A673 (cell line): Measurements from ENCODE around the gene MAN1C1. TPM values are rescaled to one million over a fixed set of nuclear protein-coding genes. Genes with fewer than 3 reads are reported as not detected.

ENCODE experiments used
- BruUV-seq: library from RNA; stranded (reverse); fragments of 400-500 nt; replicated peaks from 2 replicates; lab custom pipeline; 2021; lab: Mats Ljungman, UMichigan
- CTCF ChIA-PET: fragments of 300-600 bp; sonication (Branson Sonifier 250); formaldehyde crosslinking; loops from one replicate; lab custom pipeline; 2022; ENCODE audit warnings: antibody characterized with exemption; lab: Charles Lee
- POLR2A ChIA-PET: fragments of 300-600 bp; sonication (Branson Sonifier 250); formaldehyde crosslinking; loops from one replicate; lab custom pipeline; 2022; ENCODE audit warnings: antibody characterized with exemption; ENCODE audit not compliant: low non-redundant PET; lab: Charles Lee
- DNase-seq: peaks from one replicate; pipeline ENCODE4 v3.0.0-alpha.2; 2015; ENCODE audit warnings: low spot score
- H3K27ac ChIP-seq: fragments of 200-600 bp; sonication (generic); 2 replicates; pipeline ENCODE4 v1.5.1; 2016; ENCODE audit warnings: mixed run types, low read depth, mild to moderate bottlenecking, mixed read lengths, antibody characterized with exemption, low read length; ENCODE audit not compliant: poor library complexity, severe bottlenecking
- H3K27me3 ChIP-seq: fragments of 200-600 bp; sonication (generic); replicated peaks from 2 replicates; pipeline ENCODE4 v1.6.1; 2017; ENCODE audit warnings: mixed run types, low read depth, mild to moderate bottlenecking, mixed read lengths, antibody characterized with exemption, low read length; ENCODE audit not compliant: insufficient read depth, poor library complexity
- H3K36me3 ChIP-seq: fragments of 200-600 bp; sonication (generic); 2 replicates; pipeline ENCODE4 v1.6.1; 2016; ENCODE audit warnings: mixed run types, mild to moderate bottlenecking, mixed read lengths, antibody characterized with exemption, low read length; ENCODE audit not compliant: insufficient read depth, poor library complexity, severe bottlenecking
- H3K4me1 ChIP-seq: fragments of 200-600 bp; sonication (generic); 2 replicates; pipeline ENCODE4 v1.6.1; 2017; ENCODE audit warnings: mixed run types, mild to moderate bottlenecking, mixed read lengths, antibody characterized with exemption, low read length; ENCODE audit not compliant: insufficient read depth, poor library complexity, severe bottlenecking
- H3K4me3 ChIP-seq: fragments of 200-600 bp; sonication (generic); 2 replicates; pipeline ENCODE4 v1.5.1; 2016; ENCODE audit warnings: low read depth, mixed run types, mild to moderate bottlenecking, mixed read lengths, low read length; ENCODE audit not compliant: poor library complexity, severe bottlenecking
- H3K9me3 ChIP-seq: fragments of 200-600 bp; sonication (generic); 2 replicates; pipeline ENCODE4 v1.6.1; 2016; ENCODE audit warnings: mixed run types, low read depth, mild to moderate bottlenecking, mixed read lengths, antibody characterized with exemption, low read length; ENCODE audit not compliant: poor library complexity, severe bottlenecking
- EZH2 ChIP-seq: fragments of 200-600 bp; sonication (generic); IDR thresholded peaks from 2 replicates; pipeline ENCODE4 v1.6.1; 2017; ENCODE audit warnings: borderline replicate concordance, low read depth, mild to moderate bottlenecking, mixed read lengths, antibody characterized with exemption, low read length; ENCODE audit not compliant: poor library complexity, severe bottlenecking
- intact Hi-C: fragments of 100-400 bp; cut with micrococcal nuclease; formaldehyde crosslinking; loops from one replicate; pipeline ENCODE4 v1.10.0; 2022; ENCODE audit not compliant: unreplicated experiment
- total RNA-seq: library from RNA; stranded (reverse); gene quantifications from 2 replicates; pipeline ENCODE4 v1.2.3, GENCODE V29; 2021
- TF ChIP-seq, protein P1 (sequence below): fragments of 300-800, 200-600 bp; sonication (generic); conservative IDR thresholded peaks from 2 replicates; pipeline ENCODE4 v1.5.1; 2017; ENCODE audit warnings: low read depth, mild to moderate bottlenecking, antibody characterized with exemption, low read length, moderate library complexity, mixed read lengths

MAN1C1 gene
- total RNA-seq, 1 experiment from 2014 or later = 0.21 TPM

DNA sequence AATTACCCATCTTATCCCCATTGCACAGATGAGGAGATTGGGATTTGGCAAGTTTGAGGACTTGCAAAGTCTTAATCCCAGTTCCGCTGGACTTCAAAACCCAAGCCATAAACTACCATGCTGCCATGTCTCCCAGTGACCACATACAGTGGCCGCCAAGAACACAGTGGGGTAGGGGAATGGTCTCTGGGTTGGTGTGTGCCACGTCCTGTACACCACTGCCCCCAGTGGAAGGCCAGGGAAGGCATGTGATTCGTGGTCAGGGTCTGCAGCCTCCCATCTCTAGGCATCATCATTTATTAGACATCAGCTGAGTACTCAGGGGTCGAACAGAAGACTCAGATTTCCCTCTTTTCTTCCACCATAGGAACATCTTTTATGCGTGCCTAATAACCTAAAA is 76.0 kb downstream of the MAN1C1 start:
- ChIA-PET CTCF (no interaction called here), POLR2A (no interaction called here)
- intact Hi-C loops = no loop called here

DNA sequence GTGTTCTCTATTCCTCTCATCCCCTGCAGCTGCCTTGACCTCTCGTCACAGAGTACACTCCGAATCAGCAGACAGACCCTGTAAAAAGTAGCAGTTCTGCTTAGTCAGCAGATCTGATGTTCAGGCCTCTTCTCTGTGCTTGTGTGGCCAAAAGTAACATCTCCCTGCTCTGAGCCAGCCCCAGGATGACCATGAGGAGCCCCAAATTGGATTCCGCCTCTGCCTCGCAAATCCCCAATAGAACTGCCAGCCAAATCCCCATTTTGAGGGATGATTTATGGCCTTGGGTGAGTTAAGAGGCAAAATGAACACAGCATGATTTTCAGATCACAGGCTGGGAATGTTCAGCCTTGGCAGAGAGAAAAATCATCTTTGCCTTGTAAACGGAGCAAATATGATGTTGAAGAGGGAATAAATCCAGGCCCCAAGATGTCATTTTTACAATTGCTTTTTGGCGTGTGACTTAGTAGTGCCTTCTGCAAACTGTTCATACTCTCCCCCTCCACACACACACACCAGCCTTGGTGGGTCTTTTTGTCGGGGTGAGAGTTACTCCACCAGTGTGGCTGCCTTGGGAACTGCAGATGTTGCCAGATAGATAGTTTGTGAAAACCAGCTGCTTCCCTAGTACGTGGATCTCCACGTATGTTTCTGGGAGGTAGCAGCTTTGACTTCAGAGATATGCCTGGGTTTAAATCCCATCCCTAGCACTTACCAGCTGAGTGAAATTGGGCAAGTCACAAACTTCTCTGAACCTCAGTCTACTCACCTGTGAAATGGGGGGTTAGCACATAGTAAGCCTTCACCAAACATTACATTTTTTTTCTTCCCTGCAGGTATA is 77.8 kb downstream of the MAN1C1 start:
- TF ChIP-seq, protein P1, sequence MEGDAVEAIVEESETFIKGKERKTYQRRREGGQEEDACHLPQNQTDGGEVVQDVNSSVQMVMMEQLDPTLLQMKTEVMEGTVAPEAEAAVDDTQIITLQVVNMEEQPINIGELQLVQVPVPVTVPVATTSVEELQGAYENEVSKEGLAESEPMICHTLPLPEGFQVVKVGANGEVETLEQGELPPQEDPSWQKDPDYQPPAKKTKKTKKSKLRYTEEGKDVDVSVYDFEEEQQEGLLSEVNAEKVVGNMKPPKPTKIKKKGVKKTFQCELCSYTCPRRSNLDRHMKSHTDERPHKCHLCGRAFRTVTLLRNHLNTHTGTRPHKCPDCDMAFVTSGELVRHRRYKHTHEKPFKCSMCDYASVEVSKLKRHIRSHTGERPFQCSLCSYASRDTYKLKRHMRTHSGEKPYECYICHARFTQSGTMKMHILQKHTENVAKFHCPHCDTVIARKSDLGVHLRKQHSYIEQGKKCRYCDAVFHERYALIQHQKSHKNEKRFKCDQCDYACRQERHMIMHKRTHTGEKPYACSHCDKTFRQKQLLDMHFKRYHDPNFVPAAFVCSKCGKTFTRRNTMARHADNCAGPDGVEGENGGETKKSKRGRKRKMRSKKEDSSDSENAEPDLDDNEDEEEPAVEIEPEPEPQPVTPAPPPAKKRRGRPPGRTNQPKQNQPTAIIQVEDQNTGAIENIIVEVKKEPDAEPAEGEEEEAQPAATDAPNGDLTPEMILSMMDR = 0 out of 2 replicates have a peak, but pooled peaks have one; percentile 13
- no peak for TF ChIP-seq EZH2
- Histone ChIP-seq H3K9me3 (no peaks in the 10 kb centered on the region), H3K4me1 (peaks cover 8% of the 10 kb centered on the region), H3K27ac (no peak overlapping the region), H3K4me3 (no peak overlapping the region), H3K27me3 (no peaks in the 10 kb centered on the region), H3K36me3 (no peaks in the 10 kb centered on the region)
- intact Hi-C loops = no loop called here
- BruUV-seq = no TSS peak
- DNase-seq = peak; percentile 55
- POLR2A ChIA-PET = no interaction called here
- CTCF ChIA-PET = interaction anchor here (0.5 kb wide), 1 partner anchor 169 kb away, joined by 3 read pairs; no protein-coding TSS in a partner anchor

More for the DNA sequence above, 76.0 kb downstream of the MAN1C1 start:
- peaks cover 24% of the 10 kb centered on the region for H3K4me1 ChIP-seq
- no peak for TF ChIP-seq EZH2
- TF ChIP-seq, protein P1 = peak; percentile 69
- H3K9me3 ChIP-seq = no peaks in the 10 kb centered on the region
- H3K27ac ChIP-seq = no peak overlapping the region
- no peak overlapping the region for H3K4me3 ChIP-seq
- no peaks in the 10 kb centered on the region for H3K36me3 ChIP-seq
- peak; percentile 30 for DNase-seq
- no TSS peak for BruUV-seq
- no peaks in the 10 kb centered on the region for H3K27me3 ChIP-seq

DNA sequence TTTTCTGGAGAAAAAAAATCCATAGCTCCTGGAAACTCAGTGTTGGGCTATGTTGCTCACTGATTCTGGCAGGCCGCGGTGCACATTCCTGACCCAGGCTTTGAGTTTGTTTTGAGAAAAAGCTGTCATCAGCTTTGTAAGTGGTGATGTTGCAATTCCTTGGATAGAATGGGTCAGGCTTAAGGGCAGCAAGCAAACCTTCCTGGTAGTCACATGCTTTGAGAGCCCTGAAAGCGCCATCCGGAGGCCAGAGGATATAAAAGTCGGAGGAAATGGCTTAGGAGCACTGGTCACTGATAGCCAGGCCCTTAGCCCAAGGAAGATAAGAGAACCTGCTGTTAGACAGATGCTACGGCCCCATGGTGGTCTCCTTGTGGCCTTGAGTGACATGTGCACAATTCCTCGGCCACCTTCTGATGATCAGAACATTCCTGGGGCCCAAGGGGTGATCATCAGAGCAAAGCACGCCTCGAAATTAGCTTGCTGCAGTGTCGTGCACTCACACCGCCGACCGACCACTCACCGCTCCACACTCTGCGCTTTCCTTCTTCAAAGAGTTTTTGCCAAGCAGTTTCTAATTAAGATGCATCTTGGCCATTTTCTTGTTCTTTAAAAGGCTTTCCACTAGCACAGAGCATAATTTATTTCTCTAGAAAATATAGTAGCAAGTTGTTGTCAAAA is 78.6 kb downstream of the MAN1C1 start:
- Histone ChIP-seq H3K36me3 (no peaks in the 10 kb centered on the region), H3K4me1 (peaks cover 8% of the 10 kb centered on the region), H3K27ac (no peak overlapping the region), H3K9me3 (no peaks in the 10 kb centered on the region), H3K4me3 (no peak overlapping the region), H3K27me3 (no peaks in the 10 kb centered on the region)
- no TSS peak for BruUV-seq
- TF ChIP-seq, protein P1 = peak; percentile 16; the same call in 1 of the 2 replicates
- no peak for TF ChIP-seq EZH2
- intact Hi-C loops = no loop called here
- ChIA-PET POLR2A (no interaction called here), CTCF (interaction anchor here (0.5 kb wide), 1 partner anchor 170 kb away, joined by 3 read pairs; no protein-coding TSS in a partner anchor)
- DNase-seq = no peak
